ENCODE data around the gene TOP2B.
A peak's percentile ranks its signal among the peaks of the same experiment; 100 is the strongest.

Gene TOP2B

GRCh38 chr3:25689226-25689625 lies 24.5 kb upstream of the TOP2B start:
- no peak overlapping the region for H3K4me3 ChIP-seq (ENCODE audit: low read depth, low read length)
- DNase-seq (ENCODE audit: low read depth) = peak; percentile 60
- TF ChIP-seq POLR2A (IDR thresholded peaks at IDR 0.05; ENCODE audit: extremely low read depth, insufficient read length) (no peak), CTCF (IDR thresholded peaks at IDR 0.05; ENCODE audit: low read depth, low read length) (no peak), MYC (IDR thresholded peaks at IDR 0.05; ENCODE audit: low read depth, low read length) (no peak), MAX (IDR thresholded peaks at IDR 0.05; ENCODE audit: low read depth, low read length) (no peak)

- no peak overlapping the region for H3K4me3 ChIP-seq (ENCODE audit: low read depth, low read length)
- no peak for DNase-seq (ENCODE audit: low read depth)
- TF ChIP-seq CTCF (IDR thresholded peaks at IDR 0.05; ENCODE audit: low read depth, low read length) (no peak), MYC (IDR thresholded peaks at IDR 0.05; ENCODE audit: low read depth, low read length) (no peak)
These were observed 23.0 kb upstream of the TOP2B start for GRCh38 chr3:25687742-25688141.

GRCh38 chr3:25686766-25687165 lies 22.1 kb upstream of the TOP2B start:
- no peak for DNase-seq (ENCODE audit: low read depth)
- no peak overlapping the region for H3K4me3 ChIP-seq (ENCODE audit: low read depth, low read length)
- TF ChIP-seq MYC (IDR thresholded peaks at IDR 0.05; ENCODE audit: low read depth, low read length) = no peak
- TF ChIP-seq CTCF (IDR thresholded peaks at IDR 0.05; ENCODE audit: low read depth, low read length) = no peak
- no peak for TF ChIP-seq MAX (IDR thresholded peaks at IDR 0.05; ENCODE audit: low read depth, low read length)
- TF ChIP-seq POLR2A (IDR thresholded peaks at IDR 0.05; ENCODE audit: extremely low read depth, insufficient read length) = no peak

- TF ChIP-seq MAX (IDR thresholded peaks at IDR 0.05; ENCODE audit: low read depth, low read length) (no peak), MYC (IDR thresholded peaks at IDR 0.05; ENCODE audit: low read depth, low read length) (no peak), POLR2A (IDR thresholded peaks at IDR 0.05; ENCODE audit: extremely low read depth, insufficient read length) (no peak), CTCF (IDR thresholded peaks at IDR 0.05; ENCODE audit: low read depth, low read length) (no peak)
- no peak for DNase-seq (ENCODE audit: low read depth)
- H3K4me3 ChIP-seq (ENCODE audit: low read depth, low read length) = no peak overlapping the region
These were observed 19.2 kb upstream of the TOP2B start for GRCh38 chr3:25683882-25684281.

GRCh38 chr3:25683410-25683809 lies 18.7 kb upstream of the TOP2B start:
- TF ChIP-seq CTCF (IDR thresholded peaks at IDR 0.05; ENCODE audit: low read depth, low read length) (no peak), MYC (IDR thresholded peaks at IDR 0.05; ENCODE audit: low read depth, low read length) (no peak), MAX (IDR thresholded peaks at IDR 0.05; ENCODE audit: low read depth, low read length) (no peak), POLR2A (IDR thresholded peaks at IDR 0.05; ENCODE audit: extremely low read depth, insufficient read length) (no peak)
- DNase-seq (ENCODE audit: low read depth) = no peak
- no peak overlapping the region for H3K4me3 ChIP-seq (ENCODE audit: low read depth, low read length)

- DNase-seq (ENCODE audit: low read depth) = no peak
- TF ChIP-seq CTCF (IDR thresholded peaks at IDR 0.05; ENCODE audit: low read depth, low read length) (no peak), MYC (IDR thresholded peaks at IDR 0.05; ENCODE audit: low read depth, low read length) (no peak), POLR2A (IDR thresholded peaks at IDR 0.05; ENCODE audit: extremely low read depth, insufficient read length) (no peak), MAX (IDR thresholded peaks at IDR 0.05; ENCODE audit: low read depth, low read length) (no peak)
- no peak overlapping the region for H3K4me3 ChIP-seq (ENCODE audit: low read depth, low read length)
These were observed 15.1 kb upstream of the TOP2B start for GRCh38 chr3:25679642-25680302.

Measured in NB4 (cell line).